CD4-positive, CD25-positive, alpha-beta regulatory T cell (primary cell): ENCODE measurements around the gene EBI3. TPM values are rescaled to one million over a fixed set of nuclear protein-coding genes. Genes with fewer than 3 reads are reported as not detected.

Source experiments
- ATAC-seq, 2 donors: fragments of 150-1000 bp; cut with Tn5 transposase; one replicate each; pipeline ENCODE4 v1.10.0; 2021; ENCODE audit warnings: low read depth in 2 of 2, moderate number of reproducible peaks in 2 of 2, moderate library complexity in 1 of 2
- DNase-seq, 3 donors: peaks; one replicate each; pipeline versions ENCODE4 v3.0.0 to v3.0.0-alpha.2; 2012 to 2022; ENCODE audit warnings: mixed read lengths in 1 of 3
- H3K27ac ChIP-seq: one replicate; pipeline ENCODE4 v1.7.0; 2013; ENCODE audit warnings: mild to moderate bottlenecking, low read length; ENCODE audit not compliant: insufficient read depth, poor library complexity, severe bottlenecking
- H3K27me3 ChIP-seq: one replicate; pipeline ENCODE4 v1.7.0; 2013; ENCODE audit warnings: low read length; ENCODE audit not compliant: control insufficient read depth, insufficient read depth
- H3K36me3 ChIP-seq: one replicate; pipeline ENCODE4 v1.7.0; 2013; ENCODE audit warnings: mild to moderate bottlenecking, low read length, moderate library complexity; ENCODE audit not compliant: control insufficient read depth, insufficient read depth
- H3K4me1 ChIP-seq: 2 replicates; pipeline ENCODE4 v1.7.0; 2013; ENCODE audit warnings: mild to moderate bottlenecking, low read length; ENCODE audit not compliant: insufficient read depth, control insufficient read depth, poor library complexity, severe bottlenecking
- H3K4me3 ChIP-seq: one replicate; pipeline ENCODE4 v1.7.0; 2013; ENCODE audit warnings: low read depth, mild to moderate bottlenecking, low read length, moderate library complexity
- H3K9me3 ChIP-seq, 2 experiments: 1 replicate in 1 of 2; 2 replicates in 1 of 2; pipeline ENCODE4 v1.7.0; 2013; ENCODE audit warnings: low read length in 2 of 2, mild to moderate bottlenecking in 1 of 2, moderate library complexity in 1 of 2; ENCODE audit not compliant: control insufficient read depth in 2 of 2
- H3K27ac Mint-ChIP-seq, 3 donors: one replicate each; pipeline ENCODE4 v1.8.0; 2020 to 2022; ENCODE audit warnings: mild to moderate bottlenecking in 3 of 3, mixed read lengths in 3 of 3, moderate library complexity in 2 of 3
- H3K27me3 Mint-ChIP-seq: one replicate; pipeline ENCODE4 v1.8.0; 2022; ENCODE audit warnings: mild to moderate bottlenecking, mixed read lengths
- H3K36me3 Mint-ChIP-seq: one replicate; pipeline ENCODE4 v1.8.0; 2020; ENCODE audit warnings: mixed read lengths
- H3K4me1 Mint-ChIP-seq, 4 donors: one replicate each; pipeline ENCODE4 v1.8.0; 2020 to 2022; ENCODE audit warnings: mixed read lengths in 4 of 4, mild to moderate bottlenecking in 1 of 4
- H3K4me3 Mint-ChIP-seq, 4 donors: one replicate each; pipeline ENCODE4 v1.8.0; 2020 to 2022; ENCODE audit warnings: mild to moderate bottlenecking in 4 of 4, mixed read lengths in 4 of 4, moderate library complexity in 3 of 4
- H3K9me3 Mint-ChIP-seq, 7 donors: one replicate each; pipeline ENCODE4 v1.8.0; 2020 to 2022; ENCODE audit warnings: mixed read lengths in 7 of 7, mild to moderate bottlenecking in 3 of 7, moderate library complexity in 2 of 7
- polyA plus RNA-seq, 4 donors: library from polyadenylated mRNA; unstranded; fragments of 300-500 nt; fragmentation: Illumina TruSeq; gene quantifications; one replicate each; pipeline ENCODE4 v1.2.3, GENCODE V29; 2021
- total RNA-seq: library from RNA; stranded (reverse); gene quantifications from one replicate; pipeline ENCODE4 v1.2.3, GENCODE V29; 2022

EBI3 gene
- total and polyA plus RNA-seq, 5 donors from 2014 or later = 0.24 to 0.57 TPM; not detected in 3

GRCh38 chr19:4197228-4197624 is 32.1 kb upstream of the EBI3 start:
- no peak overlapping the region for H3K27ac ChIP-seq
- H3K27ac Mint-ChIP-seq = peak overlapping the region in 1 of 3 donors; percentile 71
- no peak for DNase-seq
- no peaks in the 10 kb centered on the region for H3K9me3 ChIP-seq
- peaks cover 7% of the 10 kb centered on the region for H3K27me3 ChIP-seq
- peaks cover 4% of the 10 kb centered on the region for H3K36me3 Mint-ChIP-seq
- H3K9me3 Mint-ChIP-seq = peaks cover 0 to 5% (median 0%) of the 10 kb centered on the region in 7 donors
- peak overlapping the region in 1 of 4 donors; percentile 66 for H3K4me3 Mint-ChIP-seq
- H3K36me3 ChIP-seq = no peaks in the 10 kb centered on the region
- H3K27me3 Mint-ChIP-seq = peaks cover 13% of the 10 kb centered on the region
- H3K4me3 ChIP-seq = no peak overlapping the region
- H3K4me1 Mint-ChIP-seq = peaks cover 5 to 15% (median 8%) of the 10 kb centered on the region in 4 donors
- no peak for ATAC-seq
- no peaks in the 10 kb centered on the region for H3K4me1 ChIP-seq

DNA sequence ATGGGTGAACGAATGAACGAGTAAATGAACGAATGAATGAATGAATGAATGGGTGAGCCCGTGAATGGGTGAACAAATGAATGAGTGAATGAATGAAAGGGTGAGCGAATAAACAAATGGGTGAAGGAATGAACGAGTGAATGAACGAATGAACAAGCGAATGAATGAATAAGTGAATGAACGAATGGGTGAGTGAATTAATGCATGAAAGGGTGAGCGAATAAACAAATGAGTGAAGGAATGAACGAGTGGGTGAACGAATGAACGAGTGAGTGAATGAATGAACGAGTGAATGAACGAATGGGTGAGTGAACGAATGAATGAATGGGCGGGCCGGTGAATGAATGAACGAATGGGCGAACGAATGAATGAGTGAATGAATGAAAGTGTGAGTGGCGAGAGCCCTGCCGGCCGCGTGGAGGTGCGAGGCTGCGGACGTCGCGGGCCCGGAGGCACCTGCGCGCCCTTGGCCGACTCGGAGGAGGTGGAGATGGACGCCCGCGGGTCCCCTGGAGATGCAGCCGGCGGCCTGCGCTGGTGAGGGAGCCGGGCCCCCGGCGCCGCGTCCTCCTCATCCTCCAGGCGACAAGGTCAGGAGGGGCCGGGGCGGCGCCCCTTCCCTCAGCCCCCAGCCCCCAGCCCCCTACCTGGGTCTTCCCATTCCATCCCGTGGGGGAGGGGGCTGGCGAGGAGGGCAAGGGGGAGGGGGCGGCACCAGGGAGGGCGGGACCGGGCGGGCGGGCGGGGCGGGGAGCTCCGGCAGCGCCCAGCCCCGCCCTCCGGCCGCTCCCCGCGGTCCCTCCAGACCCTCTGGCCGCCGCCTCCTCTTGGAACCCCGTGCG is 31.5 kb upstream of the EBI3 start:
- Histone ChIP-seq H3K9me3 (no peaks in the 10 kb centered on the region), H3K4me1 (no peaks in the 10 kb centered on the region), H3K4me3 (no peak overlapping the region), H3K27ac (no peak overlapping the region), H3K36me3 (no peaks in the 10 kb centered on the region), H3K27me3 (peaks cover 7% of the 10 kb centered on the region)
- ATAC-seq (no peak), DNase-seq (peak in 1 of 3 donors; percentile 25)
- H3K27ac Mint-ChIP-seq = peak overlapping the region in 1 of 3 donors; percentile 71
- H3K9me3 Mint-ChIP-seq = peaks cover 0 to 5% (median 0%) of the 10 kb centered on the region in 7 donors
- peaks cover 13% of the 10 kb centered on the region for H3K27me3 Mint-ChIP-seq
- peak overlapping the region in 1 of 4 donors; percentile 66 for H3K4me3 Mint-ChIP-seq
- peaks cover 4% of the 10 kb centered on the region for H3K36me3 Mint-ChIP-seq
- H3K4me1 Mint-ChIP-seq = peaks cover 5 to 15% (median 8%) of the 10 kb centered on the region in 4 donors

- no peak for DNase-seq
- H3K36me3 ChIP-seq = no peaks in the 10 kb centered on the region
- H3K9me3 Mint-ChIP-seq = peaks cover 0 to 5% (median 0%) of the 10 kb centered on the region in 7 donors
- no peak overlapping the region for H3K27ac Mint-ChIP-seq
- no peak for ATAC-seq
- no peaks in the 10 kb centered on the region for H3K9me3 ChIP-seq
- no peaks in the 10 kb centered on the region for H3K4me1 ChIP-seq
- peaks cover 13% of the 10 kb centered on the region for H3K27me3 Mint-ChIP-seq
- H3K4me3 ChIP-seq = no peak overlapping the region
- peaks cover 7% of the 10 kb centered on the region for H3K27me3 ChIP-seq
- no peak overlapping the region for H3K27ac ChIP-seq
- peaks cover 4% of the 10 kb centered on the region for H3K36me3 Mint-ChIP-seq
- H3K4me1 Mint-ChIP-seq = peaks cover 5 to 15% (median 8%) of the 10 kb centered on the region in 4 donors
- H3K4me3 Mint-ChIP-seq = no peak overlapping the region
Observed at GRCh38 chr19:4198467-4199126, 30.7 kb upstream of the EBI3 start.

- H3K27me3 Mint-ChIP-seq = peaks cover 9% of the 10 kb centered on the region
- ATAC-seq = no peak
- H3K27ac Mint-ChIP-seq = no peak overlapping the region
Observed at GRCh38 chr19:4199699-4200293, 29.5 kb upstream of the EBI3 start.

GRCh38 chr19:4200940-4201542 is 28.3 kb upstream of the EBI3 start:
- Mint-ChIP-seq H3K4me1 (peaks cover 5 to 17% (median 9%) of the 10 kb centered on the region in 4 donors), H3K4me3 (no peak overlapping the region), H3K9me3 (peaks cover 0 to 5% (median 0%) of the 10 kb centered on the region in 7 donors), H3K27ac (peak overlapping the region in 2 of 3 donors; percentile 34 to 79), H3K27me3 (peaks cover 9% of the 10 kb centered on the region), H3K36me3 (peaks cover 4% of the 10 kb centered on the region)
- Histone ChIP-seq H3K27me3 (peaks cover 9% of the 10 kb centered on the region), H3K27ac (no peak overlapping the region), H3K4me3 (no peak overlapping the region), H3K36me3 (no peaks in the 10 kb centered on the region), H3K4me1 (no peaks in the 10 kb centered on the region), H3K9me3 (no peaks in the 10 kb centered on the region)
- ATAC-seq (no peak), DNase-seq (no peak)

More at GRCh38 chr19:4199699-4200293, 29.5 kb upstream of the EBI3 start:
- Mint-ChIP-seq H3K9me3 (peaks cover 0 to 5% (median 0%) of the 10 kb centered on the region in 7 donors), H3K4me1 (peaks cover 5 to 17% (median 9%) of the 10 kb centered on the region in 4 donors), H3K4me3 (no peak overlapping the region), H3K36me3 (peaks cover 4% of the 10 kb centered on the region)
- no peaks in the 10 kb centered on the region for H3K4me1 ChIP-seq
- H3K4me3 ChIP-seq = no peak overlapping the region
- H3K36me3 ChIP-seq = no peaks in the 10 kb centered on the region
- H3K27ac ChIP-seq = no peak overlapping the region
- DNase-seq = no peak
- peaks cover 7% of the 10 kb centered on the region for H3K27me3 ChIP-seq
- H3K9me3 ChIP-seq = no peaks in the 10 kb centered on the region

DNA sequence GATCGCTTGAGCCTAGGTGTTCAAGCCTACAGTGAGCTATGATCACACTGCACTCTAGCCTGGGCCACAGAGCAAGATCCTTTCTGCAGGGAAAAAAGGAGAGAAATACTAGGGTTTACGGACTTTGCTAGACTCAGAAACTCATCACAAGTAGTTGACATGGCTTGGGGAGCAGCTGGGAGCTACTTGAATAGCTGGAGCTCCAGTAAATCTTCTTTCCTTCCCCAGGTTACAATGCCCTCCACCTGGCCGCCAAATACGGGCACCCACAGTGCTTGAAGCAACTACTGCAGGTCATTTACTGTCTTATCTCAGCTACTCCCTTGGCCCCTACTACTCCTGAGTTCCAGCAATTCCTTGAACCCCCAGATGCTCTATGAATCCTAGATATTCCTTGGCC is 27.5 kb upstream of the EBI3 start:
- Mint-ChIP-seq H3K4me3 (no peak overlapping the region), H3K36me3 (peaks cover 4% of the 10 kb centered on the region), H3K27me3 (peaks cover 9% of the 10 kb centered on the region), H3K27ac (no peak overlapping the region), H3K9me3 (peaks cover 0 to 5% (median 0%) of the 10 kb centered on the region in 7 donors), H3K4me1 (peaks cover 5 to 17% (median 9%) of the 10 kb centered on the region in 4 donors)
- no peaks in the 10 kb centered on the region for H3K9me3 ChIP-seq
- H3K27me3 ChIP-seq = peaks cover 9% of the 10 kb centered on the region
- H3K4me3 ChIP-seq = no peak overlapping the region
- ATAC-seq (no peak), DNase-seq (no peak)
- H3K4me1 ChIP-seq = no peaks in the 10 kb centered on the region
- H3K36me3 ChIP-seq = no peaks in the 10 kb centered on the region
- H3K27ac ChIP-seq = no peak overlapping the region

GRCh38 chr19:4206818-4207484 is 22.4 kb upstream of the EBI3 start:
- no peak overlapping the region for H3K4me3 Mint-ChIP-seq
- Histone ChIP-seq H3K36me3 (no peaks in the 10 kb centered on the region), H3K4me1 (no peaks in the 10 kb centered on the region), H3K27me3 (peaks cover 2% of the 10 kb centered on the region), H3K27ac (no peak overlapping the region), H3K9me3 (no peaks in the 10 kb centered on the region), H3K4me3 (no peak overlapping the region)
- H3K27me3 Mint-ChIP-seq = no peaks in the 10 kb centered on the region
- peaks cover 0 to 3% (median under 1%) of the 10 kb centered on the region in 4 donors for H3K4me1 Mint-ChIP-seq
- H3K27ac Mint-ChIP-seq = no peak overlapping the region
- ATAC-seq (no peak), DNase-seq (peak in 1 of 3 donors; percentile 24)
- H3K36me3 Mint-ChIP-seq = no peaks in the 10 kb centered on the region
- no peaks in the 10 kb centered on the region for H3K9me3 Mint-ChIP-seq
